Brain microvascular endothelial cell (primary cell): ENCODE results near the gene LPIN1.

ENCODE experiments used
- DNase-seq: peaks from one replicate; pipeline ENCODE4 v3.0.0-alpha.2; 2020
- H3K27ac ChIP-seq: fragments of 250-450 bp; sonication (Bioruptor Pico); 2 replicates; pipeline ENCODE4 v1.5.1; 2020; ENCODE audit warnings: mild to moderate bottlenecking, moderate library complexity
- H3K27me3 ChIP-seq: fragments of 250-450 bp; sonication (Bioruptor Pico); replicated peaks from 2 replicates; pipeline ENCODE4 v1.5.1; 2020; ENCODE audit warnings: mild to moderate bottlenecking
- H3K36me3 ChIP-seq: fragments of 250-450 bp; sonication (Bioruptor Pico); replicated peaks from 2 replicates; pipeline ENCODE4 v1.5.1; 2020; ENCODE audit warnings: mild to moderate bottlenecking
- H3K4me3 ChIP-seq: 2 replicates; pipeline ENCODE4 v1.5.1; 2011; ENCODE audit warnings: low read depth, mild to moderate bottlenecking, control low read depth, low read length, moderate library complexity
- in situ Hi-C: cut with HindIII; loops from 2 replicates; pipeline ENCODE4 v1.10.0; 2017; ENCODE audit warnings: low sequenced_read_pairs, low pct_ligation_motif_present
- TF ChIP-seq, protein P1 (sequence below): IDR thresholded peaks from 2 replicates; pipeline ENCODE4 v1.5.1; 2011; ENCODE audit warnings: low read depth, mild to moderate bottlenecking, moderate library complexity, low read length, control low read depth, inconsistent platforms; ENCODE audit errors: missing control alignments

Gene LPIN1

DNA sequence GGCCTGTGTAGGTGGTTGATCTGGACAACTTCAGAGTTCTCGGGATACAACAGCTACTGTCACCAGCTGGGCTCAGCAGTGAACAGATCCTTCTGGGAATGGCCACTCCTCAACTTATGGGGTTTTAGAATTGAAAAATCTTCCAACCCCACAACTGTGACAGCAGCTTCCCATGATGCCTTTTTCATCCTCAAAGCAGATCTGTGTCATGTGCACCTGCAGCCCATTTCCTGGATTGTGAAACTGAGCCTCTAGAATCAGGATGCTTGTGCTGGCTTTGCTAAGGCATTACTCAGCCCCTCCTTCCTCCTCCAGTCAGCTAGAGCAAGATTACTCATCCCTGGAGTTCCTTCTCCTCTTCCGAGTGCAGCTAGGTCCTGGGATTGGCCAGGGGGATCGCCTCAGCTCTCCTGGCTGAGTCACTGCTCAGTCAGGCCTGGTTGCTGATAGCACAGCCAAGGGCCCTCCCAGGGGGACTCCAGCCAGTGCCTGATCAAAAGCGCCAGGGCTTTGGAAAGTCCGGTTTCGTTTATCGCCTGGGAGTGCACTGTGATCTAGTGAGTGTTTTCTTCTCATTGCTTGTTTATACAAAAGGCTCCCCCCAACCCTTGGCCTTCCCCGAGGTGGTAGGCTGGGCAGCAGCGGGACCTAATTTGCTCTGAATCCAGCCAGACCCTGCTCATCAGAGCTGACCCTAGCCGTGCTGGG is 2.4 kb upstream of the LPIN1 start:
- TF ChIP-seq, protein P1, sequence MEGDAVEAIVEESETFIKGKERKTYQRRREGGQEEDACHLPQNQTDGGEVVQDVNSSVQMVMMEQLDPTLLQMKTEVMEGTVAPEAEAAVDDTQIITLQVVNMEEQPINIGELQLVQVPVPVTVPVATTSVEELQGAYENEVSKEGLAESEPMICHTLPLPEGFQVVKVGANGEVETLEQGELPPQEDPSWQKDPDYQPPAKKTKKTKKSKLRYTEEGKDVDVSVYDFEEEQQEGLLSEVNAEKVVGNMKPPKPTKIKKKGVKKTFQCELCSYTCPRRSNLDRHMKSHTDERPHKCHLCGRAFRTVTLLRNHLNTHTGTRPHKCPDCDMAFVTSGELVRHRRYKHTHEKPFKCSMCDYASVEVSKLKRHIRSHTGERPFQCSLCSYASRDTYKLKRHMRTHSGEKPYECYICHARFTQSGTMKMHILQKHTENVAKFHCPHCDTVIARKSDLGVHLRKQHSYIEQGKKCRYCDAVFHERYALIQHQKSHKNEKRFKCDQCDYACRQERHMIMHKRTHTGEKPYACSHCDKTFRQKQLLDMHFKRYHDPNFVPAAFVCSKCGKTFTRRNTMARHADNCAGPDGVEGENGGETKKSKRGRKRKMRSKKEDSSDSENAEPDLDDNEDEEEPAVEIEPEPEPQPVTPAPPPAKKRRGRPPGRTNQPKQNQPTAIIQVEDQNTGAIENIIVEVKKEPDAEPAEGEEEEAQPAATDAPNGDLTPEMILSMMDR: no peak
- DNase-seq: peak; percentile 100
- no peaks in the 10 kb centered on the region for H3K27me3 ChIP-seq
- in situ Hi-C loops: no loop called here
- peak overlapping the region; percentile 22 for H3K4me3 ChIP-seq
- H3K36me3 ChIP-seq: no peaks in the 10 kb centered on the region
- no peak overlapping the region for H3K27ac ChIP-seq

DNA sequence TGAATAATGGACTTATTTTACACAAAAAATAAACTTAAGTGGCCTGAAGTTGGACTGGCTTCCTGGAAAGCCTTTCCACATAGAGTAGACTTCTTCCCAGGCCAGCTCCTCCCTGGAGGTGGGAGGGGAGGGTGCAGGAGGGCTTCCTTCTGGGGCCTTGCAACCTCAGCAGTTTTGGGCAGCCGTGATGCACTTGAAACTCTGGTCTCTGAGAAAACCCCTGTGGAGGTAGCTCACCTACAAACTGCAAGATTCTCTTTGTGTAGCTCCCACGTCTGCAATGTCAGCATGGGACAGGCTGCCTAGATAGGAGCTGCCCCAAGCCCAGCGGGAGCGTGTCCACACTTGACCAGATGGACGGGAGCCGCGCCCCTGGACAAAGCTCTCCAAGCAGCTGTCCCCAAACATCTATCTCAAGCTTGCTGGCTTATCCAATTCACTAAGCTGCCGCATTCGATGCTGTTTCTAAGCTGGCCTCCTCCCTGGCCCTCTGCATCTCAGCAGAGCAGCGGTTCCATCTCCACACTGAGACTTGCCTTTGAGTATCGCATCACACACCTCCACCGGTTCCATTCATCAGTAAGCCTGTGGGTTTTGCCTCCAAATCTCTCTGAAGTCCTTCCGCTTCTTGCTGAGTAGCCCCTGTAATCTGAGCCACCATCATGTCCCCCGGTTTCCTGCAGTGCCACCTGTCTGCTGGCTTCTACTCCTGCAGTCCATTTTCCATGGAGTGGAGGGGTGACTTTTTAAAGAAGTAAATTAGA is 1.6 kb upstream of the LPIN1 start:
- TF ChIP-seq, protein P1: peak; percentile 67
- DNase-seq: peak; percentile 19
- H3K36me3 ChIP-seq: no peaks in the 10 kb centered on the region
- in situ Hi-C loops: no loop called here
- no peak overlapping the region for H3K4me3 ChIP-seq
- H3K27ac ChIP-seq: no peak overlapping the region
- no peaks in the 10 kb centered on the region for H3K27me3 ChIP-seq

DNA sequence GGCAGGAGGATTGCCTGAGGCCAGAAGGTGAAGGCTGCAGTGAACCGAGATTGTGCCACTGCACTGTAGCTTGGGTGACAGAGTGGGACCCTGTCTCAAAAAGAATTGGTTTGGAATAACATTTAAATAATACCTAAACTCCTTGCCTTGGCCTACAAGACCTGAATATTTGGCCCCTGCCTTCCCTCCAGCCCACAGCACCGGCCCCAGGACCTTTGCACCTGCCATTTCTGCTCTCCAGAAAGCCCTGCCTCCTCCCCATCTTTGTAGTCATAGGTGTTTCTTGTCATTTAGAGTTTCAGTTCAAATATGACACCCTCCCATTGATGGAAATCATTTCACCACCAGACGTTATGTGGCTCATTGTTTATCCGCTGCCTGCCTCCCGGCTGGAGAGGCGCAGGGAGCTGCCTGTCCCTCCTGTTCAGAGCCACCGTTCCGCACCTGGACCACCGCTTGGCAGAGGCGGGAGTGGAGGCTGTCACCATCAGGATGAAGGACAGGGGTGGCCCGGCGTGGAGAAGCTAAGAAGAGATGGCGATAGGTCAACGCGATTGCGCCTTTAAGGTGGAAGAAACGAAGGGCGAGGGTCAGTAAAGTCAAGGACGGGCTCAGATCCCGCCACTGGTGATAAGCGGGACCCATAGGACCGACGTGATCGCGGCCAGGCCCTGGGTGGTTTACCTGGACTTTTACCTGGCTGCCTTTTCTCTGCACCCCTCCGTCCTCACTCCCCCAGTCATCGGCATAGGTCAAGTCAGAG is 638 bp upstream of the LPIN1 start:
- in situ Hi-C loops: no loop called here
- no peaks in the 10 kb centered on the region for H3K27me3 ChIP-seq
- H3K4me3 ChIP-seq: peak overlapping the region; percentile 5
- TF ChIP-seq, protein P1: no peak
- H3K36me3 ChIP-seq: no peaks in the 10 kb centered on the region
- no peak overlapping the region for H3K27ac ChIP-seq
- DNase-seq: no peak

DNA sequence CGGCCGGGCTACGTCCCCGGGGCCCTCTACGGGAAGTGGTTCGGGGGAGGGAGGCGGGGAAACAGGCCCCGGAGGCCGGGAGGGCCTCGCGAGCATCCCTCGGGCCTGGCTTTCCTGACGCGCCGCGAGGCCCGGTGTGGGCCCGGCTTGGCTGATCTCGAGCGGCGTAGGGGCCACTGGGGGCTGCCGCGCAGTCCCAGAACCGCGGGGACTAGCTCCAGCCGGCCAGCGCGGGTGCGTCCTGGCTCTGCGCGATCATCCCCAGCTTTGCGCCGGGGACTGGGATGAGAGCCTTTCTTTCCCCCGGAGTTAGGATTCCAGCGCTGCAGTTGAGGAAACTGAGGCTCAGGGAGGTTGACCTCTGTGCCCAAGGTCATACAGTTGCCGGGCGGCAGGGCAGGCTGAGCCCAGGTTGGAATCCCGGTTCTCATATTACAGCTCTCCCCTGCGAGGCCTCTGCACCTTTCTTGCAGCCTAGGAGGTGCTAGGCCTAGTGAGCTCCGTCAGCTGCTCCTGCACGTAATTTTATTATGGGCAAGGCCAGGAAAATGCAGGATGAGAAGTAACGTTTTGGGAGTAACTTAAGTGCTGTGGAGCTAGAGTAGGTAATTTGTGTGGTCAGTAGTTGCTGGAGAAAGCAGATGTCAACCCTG is 501 bp downstream of the LPIN1 start:
- Histone ChIP-seq H3K36me3 (no peaks in the 10 kb centered on the region), H3K27me3 (no peaks in the 10 kb centered on the region), H3K4me3 (peak overlapping the region; percentile 85), H3K27ac (peak overlapping the region; percentile 44)
- TF ChIP-seq, protein P1: no peak
- in situ Hi-C loops: no loop called here
- DNase-seq: peak; percentile 7

DNA sequence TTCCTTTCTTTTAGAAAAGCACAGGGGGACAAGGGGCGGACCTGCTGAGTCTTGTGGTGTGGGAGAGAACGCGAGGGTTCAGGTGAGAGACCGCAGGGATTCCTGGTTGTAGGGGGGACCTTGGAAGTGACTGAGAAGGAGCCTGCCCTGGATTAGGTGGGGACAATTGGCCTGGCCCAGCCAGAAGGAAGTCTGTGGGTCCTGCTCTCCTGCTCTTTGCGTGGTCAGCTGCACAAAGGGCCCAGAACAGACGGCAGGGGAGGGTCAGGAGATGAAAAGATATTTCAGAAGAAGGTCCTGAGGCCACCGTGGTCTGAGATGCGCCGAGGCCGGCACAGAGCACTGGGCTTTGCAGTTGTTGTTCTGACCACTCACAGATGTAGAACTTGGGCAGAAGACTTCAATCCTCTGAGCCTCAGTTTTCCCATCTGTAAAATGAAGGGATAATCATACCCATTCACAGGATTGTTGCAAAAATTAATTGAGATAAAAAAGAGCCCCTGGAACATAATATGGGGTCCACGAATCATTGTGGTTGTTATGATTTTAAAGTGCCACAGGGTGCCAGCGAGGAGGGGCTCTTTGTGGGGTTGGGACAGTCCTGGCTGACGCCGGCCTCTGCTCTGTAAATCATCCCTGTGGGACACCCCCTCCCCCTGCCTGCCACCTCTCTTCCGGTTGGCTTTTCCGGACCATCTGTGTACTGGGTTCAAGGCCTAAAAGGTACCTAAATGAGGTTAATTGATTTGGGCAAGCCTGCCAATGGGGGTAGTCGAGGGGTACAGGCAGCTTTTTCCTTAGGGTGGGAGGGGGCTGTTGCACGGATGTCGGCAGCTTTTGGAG is 1.8 kb downstream of the LPIN1 start:
- Histone ChIP-seq H3K4me3 (peak overlapping the region; percentile 85), H3K27ac (no peak overlapping the region), H3K36me3 (no peaks in the 10 kb centered on the region), H3K27me3 (no peaks in the 10 kb centered on the region)
- TF ChIP-seq, protein P1: no peak
- in situ Hi-C loops: no loop called here
- no peak for DNase-seq
